Fibroblast of skin of back (primary cell): ENCODE data around the gene STARD13.
A peak's percentile ranks its signal among the peaks of the same experiment; 100 is the strongest.

Source experiments
- DNase-seq: peaks from one replicate; pipeline ENCODE4 v3.0.0-alpha.2; 2013

Gene STARD13

GRCh38 chr13:33083054-33083453 is 202.5 kb downstream of the STARD13 start:
- DNase-seq: no peak

GRCh38 chr13:33081666-33082065 is 203.9 kb downstream of the STARD13 start:
- DNase-seq: no peak

- peak; percentile 55 for DNase-seq
Measured at GRCh38 chr13:33080972-33081590, 204.5 kb downstream of the STARD13 start.

- DNase-seq: no peak
Measured at GRCh38 chr13:33079960-33080359, 205.6 kb downstream of the STARD13 start.

GRCh38 chr13:33078263-33078662 is 207.3 kb downstream of the STARD13 start:
- no peak for DNase-seq

GRCh38 chr13:33076001-33076992 is 209.3 kb downstream of the STARD13 start:
- DNase-seq: no peak

- DNase-seq: no peak
Measured at GRCh38 chr13:33073338-33073737, 212.2 kb downstream of the STARD13 start.

- DNase-seq: no peak
Measured at GRCh38 chr13:33072759-33073158, 212.8 kb downstream of the STARD13 start.

GRCh38 chr13:33072282-33072681 is 213.3 kb downstream of the STARD13 start:
- DNase-seq: no peak

- no peak for DNase-seq
Measured at GRCh38 chr13:33070713-33071112, 214.8 kb downstream of the STARD13 start.

GRCh38 chr13:33069365-33069764 is 216.2 kb downstream of the STARD13 start:
- DNase-seq: no peak

- DNase-seq: no peak
Measured at GRCh38 chr13:33066329-33066728, 219.2 kb downstream of the STARD13 start.

- no peak for DNase-seq
Measured at GRCh38 chr13:33060815-33061214, 224.7 kb downstream of the STARD13 start.

GRCh38 chr13:33058776-33059327 is 226.7 kb downstream of the STARD13 start:
- DNase-seq: no peak

GRCh38 chr13:33057019-33057780 is 228.4 kb downstream of the STARD13 start:
- DNase-seq: peak; percentile 8

- DNase-seq: no peak
Measured at GRCh38 chr13:33053397-33054066, 232.0 kb downstream of the STARD13 start.
